H9 (cell line): ENCODE measurements around the gene BIRC6. TPM values are rescaled to one million over a fixed set of nuclear protein-coding genes. Genes with fewer than 3 reads are reported as not detected.

ENCODE experiments used
- DNase-seq: peaks from one replicate; pipeline ENCODE4 v3.0.0-alpha.2; 2017
- H2AFZ ChIP-seq: one replicate; pipeline ENCODE4 v1.6.1; 2013; ENCODE audit warnings: mild to moderate bottlenecking, low read length, control low read depth, moderate library complexity
- H2AK5ac ChIP-seq: 2 replicates; pipeline ENCODE4 v1.6.1; 2013; ENCODE audit warnings: low read length, control low read depth, mixed read lengths; ENCODE audit not compliant: insufficient read length
- H2BK120ac ChIP-seq: one replicate; pipeline ENCODE4 v1.6.1; 2013; ENCODE audit warnings: low read depth, mild to moderate bottlenecking, low read length, control low read depth, inconsistent platforms; ENCODE audit not compliant: poor library complexity, severe bottlenecking
- H2BK12ac ChIP-seq: 2 replicates; pipeline ENCODE4 v1.6.1; 2013; ENCODE audit warnings: low read length, control low read depth, mixed read lengths, low read depth; ENCODE audit not compliant: insufficient read length
- H2BK15ac ChIP-seq: 2 replicates; pipeline ENCODE4 v1.6.1; 2013; ENCODE audit warnings: low read depth, low read length, control low read depth
- H2BK20ac ChIP-seq: one replicate; pipeline ENCODE4 v1.6.1; 2013; ENCODE audit warnings: low read depth, mild to moderate bottlenecking, low read length, control low read depth, inconsistent platforms; ENCODE audit not compliant: poor library complexity, severe bottlenecking
- H2BK5ac ChIP-seq: 2 replicates; pipeline ENCODE4 v1.6.1; 2013; ENCODE audit warnings: low read length, control low read depth, mixed read lengths; ENCODE audit not compliant: insufficient read length
- H3K14ac ChIP-seq: 2 replicates; pipeline ENCODE4 v1.6.1; 2013; ENCODE audit warnings: low read length, control low read depth; ENCODE audit not compliant: insufficient read depth
- H3K18ac ChIP-seq: 2 replicates; pipeline ENCODE4 v1.6.1; 2013; ENCODE audit warnings: low read depth, mild to moderate bottlenecking, mixed read lengths, low read length, control low read depth; ENCODE audit not compliant: insufficient read length
- H3K23ac ChIP-seq: 2 replicates; pipeline ENCODE4 v1.6.1; 2013; ENCODE audit warnings: low read length, control low read depth, mixed read lengths, low read depth; ENCODE audit not compliant: insufficient read length
- H3K23me2 ChIP-seq: 2 replicates; pipeline ENCODE4 v1.6.1; 2013; ENCODE audit warnings: low read depth, mild to moderate bottlenecking, mixed read lengths, low read length, control low read depth; ENCODE audit not compliant: insufficient read length, poor library complexity, severe bottlenecking
- H3K27ac ChIP-seq: 2 replicates; pipeline ENCODE4 v1.5.1; 2013; ENCODE audit warnings: low read length, control low read depth, mixed read lengths, low read depth; ENCODE audit not compliant: insufficient read length
- H3K27me3 ChIP-seq: 2 replicates; pipeline ENCODE4 v1.6.1; 2013; ENCODE audit warnings: low read length, control low read depth, inconsistent platforms; ENCODE audit not compliant: insufficient read depth
- H3K4ac ChIP-seq: 2 replicates; pipeline ENCODE4 v1.6.1; 2013; ENCODE audit warnings: low read depth, mild to moderate bottlenecking, control low read depth, inconsistent platforms, low read length, moderate library complexity
- H3K4me1 ChIP-seq: 2 replicates; pipeline ENCODE4 v1.6.1; 2013; ENCODE audit warnings: low read length, control low read depth, inconsistent platforms; ENCODE audit not compliant: insufficient read depth
- H3K4me2 ChIP-seq: 2 replicates; pipeline ENCODE4 v1.6.1; 2013; ENCODE audit warnings: low read length, control low read depth, mixed read lengths; ENCODE audit not compliant: insufficient read length, insufficient read depth
- H3K56ac ChIP-seq: 2 replicates; pipeline ENCODE4 v1.6.1; 2013; ENCODE audit warnings: low read depth, mild to moderate bottlenecking, mixed read lengths, low read length, control low read depth; ENCODE audit not compliant: insufficient read length
- H3K79me1 ChIP-seq: 2 replicates; pipeline ENCODE4 v1.6.1; 2013; ENCODE audit warnings: low read depth, mild to moderate bottlenecking, moderate library complexity, low read length, control low read depth, inconsistent platforms; ENCODE audit not compliant: insufficient read depth, poor library complexity, severe bottlenecking
- H3K79me2 ChIP-seq: 2 replicates; pipeline ENCODE4 v1.6.1; 2013; ENCODE audit warnings: low read length, control low read depth, inconsistent platforms; ENCODE audit not compliant: insufficient read depth
- H3K9ac ChIP-seq: 2 replicates; pipeline ENCODE4 v1.6.1; 2013; ENCODE audit warnings: low read length, control low read depth, mixed read lengths; ENCODE audit not compliant: insufficient read length; ENCODE audit errors: extremely low read depth
- H3K9me3 ChIP-seq: one replicate; pipeline ENCODE4 v1.6.1; 2013; ENCODE audit warnings: low read depth, low read length, inconsistent platforms; ENCODE audit not compliant: control insufficient read depth
- H3T11ph ChIP-seq: one replicate; pipeline ENCODE4 v1.6.1; 2013; ENCODE audit warnings: mild to moderate bottlenecking, low read length, control low read depth, inconsistent platforms
- H4K20me1 ChIP-seq: one replicate; pipeline ENCODE4 v1.6.1; 2013; ENCODE audit not compliant: control insufficient read depth, insufficient read length, insufficient read depth
- H4K5ac ChIP-seq: 2 replicates; pipeline ENCODE4 v1.6.1; 2013; ENCODE audit warnings: low read depth, mild to moderate bottlenecking, mixed read lengths, low read length, control low read depth; ENCODE audit not compliant: insufficient read length
- H4K8ac ChIP-seq: replicated peaks from 2 replicates; pipeline ENCODE4 v1.6.1; 2013; ENCODE audit warnings: low read length, control low read depth, mixed read lengths, low read depth; ENCODE audit not compliant: insufficient read length
- H4K91ac ChIP-seq: 2 replicates; pipeline ENCODE4 v1.6.1; 2013; ENCODE audit warnings: low read depth, mild to moderate bottlenecking, moderate library complexity, mixed read lengths, low read length, control low read depth; ENCODE audit not compliant: insufficient read length
- H3K27ac Mint-ChIP-seq, 3 experiments: 2 replicates in 2 of 3; 3 replicates in 1 of 3; pipeline ENCODE4 v1.8.0; 2020 to 2021; ENCODE audit warnings: mixed read lengths in 3 of 3, mild to moderate bottlenecking in 1 of 3, moderate library complexity in 1 of 3
- H3K27me3 Mint-ChIP-seq: 2 replicates; pipeline ENCODE4 v1.8.0; 2021; ENCODE audit warnings: low read depth, mild to moderate bottlenecking, moderate library complexity, mixed read lengths
- H3K36me3 Mint-ChIP-seq, 3 experiments: 2 replicates in 2 of 3; 3 replicates in 1 of 3; pipeline ENCODE4 v1.8.0; 2020 to 2021; ENCODE audit warnings: low read depth in 3 of 3, mixed read lengths in 3 of 3; ENCODE audit not compliant: insufficient read depth in 1 of 3
- H3K4me1 Mint-ChIP-seq, 2 experiments: 2 replicates each; pipeline ENCODE4 v1.8.0; 2020; ENCODE audit warnings: mixed read lengths in 2 of 2
- H3K4me3 Mint-ChIP-seq, 2 experiments: 2 replicates in 1 of 2; 3 replicates in 1 of 2; pipeline ENCODE4 v1.8.0; 2020 to 2021; ENCODE audit warnings: mild to moderate bottlenecking in 2 of 2, mixed read lengths in 2 of 2, moderate library complexity in 1 of 2
- H3K9me3 Mint-ChIP-seq, 2 experiments: 2 replicates in 1 of 2; 3 replicates in 1 of 2; pipeline ENCODE4 v1.8.0; 2020; ENCODE audit warnings: mild to moderate bottlenecking in 2 of 2, mixed read lengths in 2 of 2, moderate library complexity in 1 of 2
- CTCF ChIP-seq: fragments of 200-600 bp; sonication (generic); conservative IDR thresholded peaks from 3 replicates; pipeline ENCODE4 v1.8.0; 2021; ENCODE audit warnings: antibody characterized with exemption, mild to moderate bottlenecking
- total RNA-seq: library from RNA; stranded (reverse); gene quantifications from 2 replicates; pipeline ENCODE4 v1.2.1, GENCODE V29; 2021

Gene BIRC6
- total RNA-seq, 1 experiment from 2014 or later, result 78.8 TPM

DNA sequence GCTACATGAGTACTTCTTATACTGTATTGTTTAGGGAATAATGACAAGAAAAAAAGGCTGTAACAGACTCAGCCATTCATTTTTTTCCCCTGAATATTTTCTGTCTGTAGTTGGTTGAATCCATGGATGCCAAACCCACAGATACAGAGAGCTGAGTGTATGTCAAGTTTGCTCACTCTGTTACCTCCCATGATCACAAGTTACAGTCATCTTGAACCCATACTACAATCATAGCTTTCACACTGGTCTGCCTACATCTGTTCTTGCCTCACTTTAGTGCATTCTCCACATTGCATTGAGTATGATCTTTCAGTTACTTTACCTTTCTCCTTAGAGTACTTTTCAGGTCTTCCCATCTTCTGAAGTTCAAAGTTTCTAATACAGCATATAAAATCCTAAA lies 94.0 kb downstream of the BIRC6 start:
- Histone ChIP-seq H3K56ac (no peak overlapping the region), H4K8ac (no peak overlapping the region), H3K4ac (no peak overlapping the region), H3K23ac (no peak overlapping the region), H3T11ph (no peak overlapping the region), H4K91ac (no peak overlapping the region), H3K79me2 (no peaks in the 10 kb centered on the region), H3K14ac (no peak overlapping the region), H2BK20ac (no peak overlapping the region), H2AFZ (no peak overlapping the region), H4K5ac (no peak overlapping the region), H3K27me3 (no peaks in the 10 kb centered on the region), H3K9me3 (no peaks in the 10 kb centered on the region), H4K20me1 (no peaks in the 10 kb centered on the region), H3K4me1 (no peaks in the 10 kb centered on the region; the same call in 1 of the 2 replicates), H3K23me2 (no peaks in the 10 kb centered on the region), H2BK15ac (no peak overlapping the region), H2BK120ac (no peak overlapping the region), H2BK5ac (no peak overlapping the region), H3K79me1 (no peaks in the 10 kb centered on the region), H2AK5ac (no peak overlapping the region), H3K18ac (no peak overlapping the region), H3K4me2 (no peak overlapping the region), H2BK12ac (no peak overlapping the region), H3K27ac (no peak overlapping the region), H3K9ac (no peak overlapping the region)
- H3K4me1 Mint-ChIP-seq, result peaks cover 2 to 3% of the 10 kb centered on the region in 2 experiments; a peak in 2 of 4 replicates
- H3K4me3 Mint-ChIP-seq, result no peak overlapping the region
- no peak for TF ChIP-seq CTCF
- H3K27ac Mint-ChIP-seq, result no peak overlapping the region
- peaks cover 7 to 29% (median 27%) of the 10 kb centered on the region in 3 experiments for H3K36me3 Mint-ChIP-seq
- H3K9me3 Mint-ChIP-seq, result no peaks in the 10 kb centered on the region
- no peaks in the 10 kb centered on the region for H3K27me3 Mint-ChIP-seq
- DNase-seq, result no peak
